HCT116 (cell line): Measurements from ENCODE around the gene PRDM7. TPM values are rescaled to one million over a fixed set of nuclear protein-coding genes. Genes with fewer than 3 reads are reported as not detected.

ENCODE experiments used
- ATAC-seq: fragments of 200-7000 bp; cut with Tn5 transposase; 2 replicates; pipeline ENCODE4 v1.9.1; 2020; ENCODE audit warnings: mild to moderate bottlenecking, moderate library complexity
- BruUV-seq: library from RNA; stranded (reverse); fragments of 400-500 nt; replicated peaks from 2 replicates; lab custom pipeline; 2021; lab: Mats Ljungman, UMichigan
- CTCF ChIA-PET: fragments of 300-600 bp; sonication (Branson Sonifier 250); formaldehyde crosslinking; loops from one replicate; lab custom pipeline; 2021; ENCODE audit warnings: antibody characterized with exemption; lab: Charles Lee
- POLR2A ChIA-PET: fragments of 300-600, 350-600 bp; sonication (Branson Sonifier 250); formaldehyde crosslinking; loops from one replicate; lab custom pipeline; 2021; ENCODE audit warnings: antibody characterized with exemption; lab: Charles Lee
- RAD21 ChIA-PET, 2 experiments: fragments of 300-600 bp; sonication (Branson Sonifier 250); formaldehyde crosslinking; loops; one replicate each; lab custom pipeline; 2023; ENCODE audit warnings: low total read pairs in 2 of 2; ENCODE audit not compliant: uncharacterized antibody in 2 of 2, unreplicated experiment in 2 of 2, low non-redundant PET in 1 of 2; lab: Charles Lee
- DNase-seq: peaks from one replicate; pipeline ENCODE4 v3.0.0-alpha.2; 2010; ENCODE audit warnings: low read depth, low spot score
- H2AFZ ChIP-seq: fragments of 200-600 bp; shearing (Covaris generic), sonication (generic); 2 replicates; pipeline ENCODE4 v1.6.1; 2017; ENCODE audit warnings: low read depth, mixed run types, mixed read lengths, antibody characterized with exemption, low read length; ENCODE audit not compliant: poor library complexity, severe bottlenecking
- H3K27ac ChIP-seq: 2 replicates; pipeline ENCODE4 v1.5.1; 2012; ENCODE audit warnings: low read depth, low read length
- H3K27me3 ChIP-seq: fragments of 200-600 bp; sonication (generic); 2 replicates; pipeline ENCODE4 v1.6.1; 2016; ENCODE audit warnings: mixed run types, low read length, mixed read lengths; ENCODE audit not compliant: insufficient read depth
- H3K36me3 ChIP-seq, 2 experiments: fragments of 200-500 bp in 1 of 2; fragments of 200-600 bp in 1 of 2; sonication (Bioruptor generic) in 1 of 2; sonication (generic) in 1 of 2; 2 replicates each; pipeline versions ENCODE4 v1.5.1 to v1.6.1; 2014 to 2016; ENCODE audit warnings: low read length in 2 of 2, inconsistent platforms in 1 of 2, mixed read lengths in 1 of 2, mixed run types in 1 of 2; ENCODE audit not compliant: insufficient read depth in 2 of 2, control insufficient read depth in 1 of 2
- H3K4me1 ChIP-seq, 2 experiments: fragments of 200-600 bp in 1 of 2; sonication (generic) in 1 of 2; 2 replicates each; pipeline versions ENCODE4 v1.5.1 to v1.6.1; 2012 to 2017; ENCODE audit warnings: low read length in 2 of 2, inconsistent platforms in 1 of 2, mild to moderate bottlenecking in 1 of 2, mixed read lengths in 1 of 2, mixed run types in 1 of 2, moderate library complexity in 1 of 2; ENCODE audit not compliant: insufficient read depth in 2 of 2, control insufficient read depth in 1 of 2
- H3K4me2 ChIP-seq: fragments of 200-600 bp; sonication (generic); 2 replicates; pipeline ENCODE4 v1.6.1; 2017; ENCODE audit warnings: mixed run types, low read length, mixed read lengths
- H3K4me3 ChIP-seq, 2 experiments: fragments of 200-600 bp in 1 of 2; sonication (generic) in 1 of 2; replicated peaks in 1 of 2; 2 replicates each; pipeline ENCODE4 v1.5.1; 2011 to 2016; ENCODE audit warnings: low read length in 2 of 2, control low read depth in 1 of 2, low read depth in 1 of 2, mild to moderate bottlenecking in 1 of 2, mixed read lengths in 1 of 2, mixed run types in 1 of 2
- H3K79me2 ChIP-seq: fragments of 200-600 bp; sonication (generic); 2 replicates; pipeline ENCODE4 v1.6.1; 2017; ENCODE audit warnings: mild to moderate bottlenecking, mixed run types, low read length, moderate library complexity, mixed read lengths; ENCODE audit not compliant: insufficient read depth
- H3K9ac ChIP-seq: fragments of 200-600 bp; sonication (generic); 2 replicates; pipeline ENCODE4 v1.6.1; 2016; ENCODE audit warnings: low read length, mixed read lengths
- H3K9me2 ChIP-seq: fragments of 200-600 bp; sonication (generic), shearing (Covaris generic); 2 replicates; pipeline ENCODE4 v1.6.1; 2017; ENCODE audit warnings: mixed run types, mild to moderate bottlenecking, moderate library complexity; ENCODE audit not compliant: insufficient read depth
- H3K9me3 ChIP-seq, 2 experiments: fragments of 200-500 bp in 1 of 2; fragments of 200-600 bp in 1 of 2; sonication (Bioruptor generic) in 1 of 2; sonication (generic) in 1 of 2; 2 replicates each; pipeline ENCODE4 v1.6.1; 2014 to 2017; ENCODE audit warnings: low read length in 2 of 2, mixed read lengths in 2 of 2, inconsistent platforms in 1 of 2, low read depth in 1 of 2, mild to moderate bottlenecking in 1 of 2, mixed run types in 1 of 2, moderate library complexity in 1 of 2; ENCODE audit not compliant: control insufficient read depth in 1 of 2, insufficient read depth in 1 of 2
- H4K20me1 ChIP-seq: fragments of 200-600 bp; sonication (generic), shearing (Covaris generic); 2 replicates; pipeline ENCODE4 v1.6.1; 2017; ENCODE audit warnings: mixed run types, mild to moderate bottlenecking, moderate library complexity; ENCODE audit not compliant: insufficient read depth
- CEBPB ChIP-seq: IDR thresholded peaks from 2 replicates; pipeline ENCODE4 v1.6.1; 2012; ENCODE audit warnings: low read depth
- FOSL1 ChIP-seq: IDR thresholded peaks from 2 replicates; pipeline ENCODE4 v1.6.1; 2012; ENCODE audit warnings: low read depth
- RAD21 ChIP-seq: IDR thresholded peaks from 2 replicates; pipeline ENCODE4 v1.6.1; 2012; ENCODE audit warnings: low read depth, mild to moderate bottlenecking
- REST ChIP-seq: IDR thresholded peaks from 2 replicates; pipeline ENCODE4 v1.6.1; 2012; ENCODE audit warnings: low read depth
- SRF ChIP-seq: IDR thresholded peaks from 2 replicates; pipeline ENCODE4 v1.6.1; 2012; ENCODE audit warnings: low read depth
- TCF7L2 ChIP-seq: IDR thresholded peaks from 2 replicates; pipeline ENCODE4 v1.7.0; 2011; ENCODE audit warnings: borderline replicate concordance, inconsistent platforms; ENCODE audit not compliant: insufficient read depth, insufficient read length; ENCODE audit errors: extremely low read depth
- YY1 ChIP-seq: IDR thresholded peaks from 2 replicates; pipeline ENCODE4 v1.6.1; 2011; ENCODE audit warnings: low read length, low read depth, moderate library complexity, mild to moderate bottlenecking; ENCODE audit not compliant: insufficient replicate concordance; ENCODE audit errors: extremely low read depth
- intact Hi-C: fragments of 100-400 bp; cut with micrococcal nuclease; formaldehyde crosslinking; loops from 2 replicates; pipeline ENCODE4 v1.10.0; 2022
- total RNA-seq: library from RNA; stranded (reverse); gene quantifications from one replicate; pipeline ENCODE4 v1.2.1, GENCODE V29; 2021; ENCODE audit not compliant: unreplicated experiment

The PRDM7 gene
- total RNA-seq, 1 experiment from 2014 or later, result 0.07 TPM

- Histone ChIP-seq H2AFZ (no peak overlapping the region), H3K79me2 (no peaks in the 10 kb centered on the region), H3K4me3 (no peak overlapping the region), H3K4me2 (peak overlapping the region; percentile 54), H4K20me1 (no peaks in the 10 kb centered on the region), H3K27me3 (no peaks in the 10 kb centered on the region), H3K36me3 (peaks cover 26 to 42% of the 10 kb centered on the region in 2 experiments; a peak in 3 of 4 replicates), H3K27ac (no peak overlapping the region; the same call in 1 of the 2 replicates), H3K9me3 (no peaks in the 10 kb centered on the region), H3K9me2 (no peaks in the 10 kb centered on the region), H3K9ac (no peak overlapping the region), H3K4me1 (peaks cover 15 to 38% of the 10 kb centered on the region in 2 experiments)
- no peak for ATAC-seq
- ChIA-PET POLR2A (interaction anchor here (1.2 kb wide), 1 partner anchor 10 kb away, joined by 3 read pairs; no protein-coding TSS in a partner anchor), CTCF (interaction anchor here (1.0 to 1.3 kb wide), 2 partner anchors 8 to 23 kb away, joined by 3 read pairs; no protein-coding TSS in a partner anchor), RAD21 (no interaction called here)
- intact Hi-C loops, result no loop called here
- no peak for DNase-seq
- BruUV-seq, result no TSS peak
- no peak for TF ChIP-seq REST
- TF ChIP-seq SRF, result no peak
- no peak for TF ChIP-seq TCF7L2
- TF ChIP-seq CEBPB, result no peak
- TF ChIP-seq YY1, result no peak
- TF ChIP-seq RAD21, result no peak
- no peak for TF ChIP-seq FOSL1
Measured at GRCh38 chr16:90042946-90043514, 34.1 kb downstream of the PRDM7 start.
